H1 (cell line): ENCODE results near the gene VPS41. TPM values are rescaled to one million over a fixed set of nuclear protein-coding genes. Genes with fewer than 3 reads are reported as not detected.

Experiments used
- CTCF ChIA-PET: fragments of 300-600 bp; sonication (Branson Sonifier 250); formaldehyde crosslinking; loops from one replicate; lab custom pipeline; 2021; ENCODE audit not compliant: partially characterized antibody; lab: Charles Lee
- POLR2A ChIA-PET: fragments of 300-600 bp; sonication (Branson Sonifier 250); formaldehyde crosslinking; loops from one replicate; lab custom pipeline; 2021; ENCODE audit warnings: inconsistent platforms; ENCODE audit not compliant: partially characterized antibody; lab: Charles Lee
- DNase-seq, 2 experiments: peaks; one replicate each; pipeline versions ENCODE4 v3.0.0 to v3.0.0-alpha.2; 2010 to 2022; ENCODE audit warnings: low spot score in 2 of 2, low read depth in 1 of 2, mixed read lengths in 1 of 2
- FAIRE-seq: peaks from 2 replicates; lab custom pipeline; 2011; peaks lifted over from hg19 to GRCh38; lab: Jason Lieb, UNC
- H2AFZ ChIP-seq: 2 replicates; pipeline ENCODE4 v1.8.1; 2012; ENCODE audit warnings: low read length, inconsistent platforms
- H2AK5ac ChIP-seq: 2 replicates; pipeline ENCODE4 v1.6.1; 2013; ENCODE audit warnings: low read depth, low read length
- H2BK120ac ChIP-seq: replicated peaks from 2 replicates; pipeline ENCODE3; 2013; ENCODE audit warnings: low read depth, low read length, inconsistent platforms
- H2BK12ac ChIP-seq: 2 replicates; pipeline ENCODE4 v1.6.1; 2013; ENCODE audit warnings: low read depth, low read length
- H2BK15ac ChIP-seq: 2 replicates; pipeline ENCODE4 v1.6.1; 2013; ENCODE audit warnings: low read length
- H2BK20ac ChIP-seq: 2 replicates; pipeline ENCODE4 v1.6.1; 2013; ENCODE audit warnings: low read length
- H2BK5ac ChIP-seq: 2 replicates; pipeline ENCODE4 v1.6.1; 2013; ENCODE audit warnings: low read depth, low read length
- H3K14ac ChIP-seq: 2 replicates; pipeline ENCODE4 v1.6.1; 2013; ENCODE audit warnings: inconsistent platforms; ENCODE audit not compliant: insufficient read length
- H3K18ac ChIP-seq: 2 replicates; pipeline ENCODE4 v1.6.1; 2013; ENCODE audit warnings: low read length; ENCODE audit errors: extremely low read depth
- H3K23ac ChIP-seq: 2 replicates; pipeline ENCODE4 v1.6.1; 2013; ENCODE audit warnings: inconsistent platforms; ENCODE audit not compliant: insufficient read length
- H3K23me2 ChIP-seq: 2 replicates; pipeline ENCODE4 v1.6.1; 2013; ENCODE audit warnings: low read depth, low read length
- H3K27ac ChIP-seq: 2 replicates; pipeline ENCODE4 v1.6.1; 2011; ENCODE audit warnings: low read depth, low read length, inconsistent platforms
- H3K27me3 ChIP-seq, 4 experiments: replicated peaks in 1 of 4; 1 replicate in 1 of 4; 2 replicates in 3 of 4; pipeline versions ENCODE4 v1.6.1 to v1.8.1; 2011 to 2013; ENCODE audit warnings: low read length in 3 of 4, mild to moderate bottlenecking in 3 of 4, inconsistent platforms in 2 of 4, mixed read lengths in 2 of 4, moderate library complexity in 1 of 4; ENCODE audit not compliant: control insufficient read depth in 3 of 4, insufficient read depth in 3 of 4; ENCODE audit errors: extremely low read depth in 1 of 4
- H3K36me3 ChIP-seq, 4 experiments: 2 replicates each; pipeline versions ENCODE4 v1.6.1 to v1.8.1; 2011 to 2013; ENCODE audit warnings: mild to moderate bottlenecking in 4 of 4, low read length in 3 of 4, moderate library complexity in 2 of 4, control low read depth in 1 of 4, inconsistent platforms in 1 of 4; ENCODE audit not compliant: insufficient read depth in 4 of 4, control insufficient read depth in 2 of 4
- H3K4ac ChIP-seq: replicated peaks from 2 replicates; pipeline ENCODE3; 2013; ENCODE audit warnings: low read length, low read depth, mixed read lengths, inconsistent platforms; ENCODE audit not compliant: insufficient read length
- H3K4me1 ChIP-seq, 4 experiments: replicated peaks in 1 of 4; 1 replicate in 1 of 4; 2 replicates in 3 of 4; pipeline versions ENCODE4 v1.6.1 to v1.8.1; 2011 to 2013; ENCODE audit warnings: low read length in 3 of 4, inconsistent platforms in 2 of 4, mixed read lengths in 1 of 4; ENCODE audit not compliant: insufficient read depth in 4 of 4, control insufficient read depth in 3 of 4
- H3K4me2 ChIP-seq, 2 experiments: 2 replicates each; pipeline versions ENCODE4 v1.6.1 to v1.8.1; 2011 to 2013; ENCODE audit warnings: low read depth in 2 of 2, low read length in 2 of 2, control low read depth in 1 of 2, inconsistent platforms in 1 of 2, mild to moderate bottlenecking in 1 of 2; ENCODE audit not compliant: insufficient read depth in 1 of 2
- H3K4me3 ChIP-seq, 4 experiments: fragments of 200-600, 300-600 bp in 1 of 4; sonication (generic), shearing (Covaris generic), sonication (Bioruptor Twin) in 1 of 4; 2 replicates each; pipeline versions ENCODE4 v1.5.1 to v1.8.1; 2011 to 2016; ENCODE audit warnings: low read length in 4 of 4, low read depth in 3 of 4, control low read depth in 2 of 4, inconsistent platforms in 2 of 4, mild to moderate bottlenecking in 2 of 4, mixed read lengths in 1 of 4, moderate library complexity in 1 of 4; ENCODE audit not compliant: insufficient read depth in 2 of 4; ENCODE audit errors: extremely low read depth in 1 of 4
- H3K56ac ChIP-seq: replicated peaks from 2 replicates; pipeline ENCODE3; 2013; ENCODE audit warnings: low read depth, mild to moderate bottlenecking, mixed read lengths, low read length, inconsistent platforms; ENCODE audit not compliant: insufficient read length
- H3K79me1 ChIP-seq: 2 replicates; pipeline ENCODE4 v1.6.1; 2013; ENCODE audit warnings: low read depth, low read length, control low read depth
- H3K79me2 ChIP-seq, 2 experiments: 2 replicates each; pipeline versions ENCODE4 v1.6.1 to v1.8.1; 2012 to 2013; ENCODE audit warnings: low read length in 2 of 2, mild to moderate bottlenecking in 2 of 2, inconsistent platforms in 1 of 2; ENCODE audit not compliant: insufficient read depth in 2 of 2, control insufficient read depth in 1 of 2
- H3K9ac ChIP-seq, 4 experiments: replicated peaks in 1 of 4; 1 replicate in 1 of 4; 2 replicates in 3 of 4; pipeline versions ENCODE4 v1.6.1 to v1.8.1; 2011 to 2013; ENCODE audit warnings: low read depth in 3 of 4, low read length in 3 of 4, control low read depth in 2 of 4, mild to moderate bottlenecking in 2 of 4, moderate library complexity in 2 of 4, inconsistent platforms in 1 of 4; ENCODE audit errors: extremely low read depth in 1 of 4
- H3K9me3 ChIP-seq, 2 experiments: 2 replicates each; pipeline versions ENCODE4 v1.6.1 to v1.8.1; 2012 to 2013; ENCODE audit warnings: mild to moderate bottlenecking in 2 of 2, moderate library complexity in 2 of 2, control low read depth in 1 of 2, inconsistent platforms in 1 of 2, low read depth in 1 of 2, low read length in 1 of 2, mixed read lengths in 1 of 2; ENCODE audit not compliant: insufficient read depth in 2 of 2
- H4K20me1 ChIP-seq, 2 experiments: replicated peaks in 1 of 2; 2 replicates each; pipeline versions ENCODE3 to v1.8.1; 2011 to 2013; ENCODE audit warnings: inconsistent platforms in 2 of 2, low read length in 2 of 2, mild to moderate bottlenecking in 1 of 2; ENCODE audit not compliant: insufficient read depth in 2 of 2, control insufficient read depth in 1 of 2
- H4K5ac ChIP-seq: 2 replicates; pipeline ENCODE4 v1.6.1; 2013; ENCODE audit warnings: low read length, low read depth, mixed read lengths, inconsistent platforms; ENCODE audit not compliant: insufficient read length
- H4K8ac ChIP-seq: 2 replicates; pipeline ENCODE4 v1.8.0; 2013; ENCODE audit warnings: mild to moderate bottlenecking, moderate library complexity, low read length, inconsistent platforms; ENCODE audit not compliant: insufficient read depth; ENCODE audit errors: extremely low read depth
- H4K91ac ChIP-seq: replicated peaks from 2 replicates; pipeline ENCODE3; 2013; ENCODE audit warnings: low read length, mixed read lengths, inconsistent platforms; ENCODE audit not compliant: insufficient read length
- CEBPB ChIP-seq: IDR thresholded peaks from 2 replicates; pipeline ENCODE4 v1.6.1; 2012; ENCODE audit warnings: low read depth, low read length
- CREB1 ChIP-seq: IDR thresholded peaks from 2 replicates; pipeline ENCODE4 v1.6.1; 2012; ENCODE audit warnings: inconsistent platforms
- EP300 ChIP-seq, 2 experiments: IDR thresholded peaks; 1 replicate in 1 of 2; 2 replicates in 1 of 2; pipeline ENCODE4 v1.6.1; 2011 to 2012; ENCODE audit warnings: low read depth in 2 of 2, low read length in 2 of 2, mild to moderate bottlenecking in 2 of 2, borderline replicate concordance in 1 of 2, inconsistent platforms in 1 of 2, moderate library complexity in 1 of 2
- MAX ChIP-seq: IDR thresholded peaks from 2 replicates; pipeline ENCODE4 v1.6.1; 2012; ENCODE audit warnings: inconsistent platforms
- POLR2A ChIP-seq, 2 experiments: IDR thresholded peaks; 1 replicate in 1 of 2; 2 replicates in 1 of 2; pipeline ENCODE4 v1.6.1; 2011; ENCODE audit warnings: low read depth in 2 of 2, low read length in 2 of 2, mild to moderate bottlenecking in 2 of 2; ENCODE audit errors: control extremely low read depth in 1 of 2
- RAD21 ChIP-seq, 2 experiments: IDR thresholded peaks in 1 of 2; conservative IDR thresholded peaks in 1 of 2; 2 replicates each; pipeline ENCODE4 v1.6.1; 2011; ENCODE audit warnings: low read depth in 2 of 2, low read length in 2 of 2, improper control_type of control experiment in 1 of 2, inconsistent platforms in 1 of 2, mild to moderate bottlenecking in 1 of 2, moderate library complexity in 1 of 2
- RBBP5 ChIP-seq: IDR thresholded peaks from 2 replicates; pipeline ENCODE4 v1.7.1; 2012; ENCODE audit warnings: low read depth, mild to moderate bottlenecking, inconsistent platforms, low read length, moderate library complexity, borderline replicate concordance
- RFX5 ChIP-seq: IDR thresholded peaks from 2 replicates; pipeline ENCODE4 v1.6.1; 2011; ENCODE audit warnings: low read depth, low read length, improper control_type of control experiment, borderline replicate concordance
- RXRA ChIP-seq: IDR thresholded peaks from 2 replicates; pipeline ENCODE4 v1.6.1; 2011; ENCODE audit warnings: low read depth, mild to moderate bottlenecking, low read length, moderate library complexity; ENCODE audit not compliant: insufficient read depth
- SAP30 ChIP-seq: fragments of 300-600 bp; sonication (generic); IDR thresholded peaks from 2 replicates; pipeline ENCODE4 v1.7.1; 2012; ENCODE audit warnings: low read length, moderate library complexity, mild to moderate bottlenecking, inconsistent platforms; ENCODE audit not compliant: insufficient read depth, insufficient replicate concordance
- SP4 ChIP-seq: IDR thresholded peaks from 2 replicates; pipeline ENCODE4 v1.6.1; 2012; ENCODE audit warnings: low read length, inconsistent platforms
- WGBS, 2 experiments: shearing (Covaris generic) in 1 of 2; methylation state at CpG; one replicate each; pipeline versions ENCODE4 v1.1.6 to v1.1.7; 2013 to 2015; ENCODE audit warnings: low lambda C conversion rate in 2 of 2, mixed read lengths in 2 of 2, inconsistent platforms in 1 of 2, low coverage in 1 of 2, missing lambda C conversion rate in 1 of 2; ENCODE audit not compliant: insufficient replicate concordance in 2 of 2, insufficient coverage in 1 of 2, insufficient read length in 1 of 2; ENCODE audit errors: extremely low coverage in 1 of 2, missing lambda C conversion rate in 1 of 2; 5-methylcytosine and 5-hydroxymethylcytosine counted together
- polyA plus RNA-seq, 7 experiments: library from polyadenylated mRNA; depleted of rRNA in 3 of 7; stranded (reverse) in 5 of 7; unstranded in 2 of 7; fragments of >200 nt in 5 of 7; fragments of 200-250 nt in 2 of 7; gene quantifications; 1 replicate in 5 of 7; 2 replicates in 1 of 7; 4 replicates in 1 of 7; pipeline versions ENCODE4 v1.2.1 to v1.2.3, GENCODE V29; 2011 to 2013; ENCODE audit warnings: missing spikeins in 2 of 7, mixed read lengths in 2 of 7
- total RNA-seq: library from RNA; stranded (reverse); fragmentation: NEBNext Ultra II Directional; extraction: Animal tissue kit (Norgen Biotek cat#: 25700); gene quantifications from 2 replicates; pipeline ENCODE4 v1.2.1, GENCODE V29; 2021
- TF ChIP-seq, protein P1 (sequence below): IDR thresholded peaks from 2 replicates; pipeline ENCODE4 v1.6.1; 2012; ENCODE audit warnings: low read length, inconsistent platforms

The VPS41 gene
- total and polyA plus RNA-seq, 2 of the 8 experiments (the other 6 are each of a cell fraction or from before 2014, with no cell fraction given), result 10.7 to 63.3 TPM

DNA sequence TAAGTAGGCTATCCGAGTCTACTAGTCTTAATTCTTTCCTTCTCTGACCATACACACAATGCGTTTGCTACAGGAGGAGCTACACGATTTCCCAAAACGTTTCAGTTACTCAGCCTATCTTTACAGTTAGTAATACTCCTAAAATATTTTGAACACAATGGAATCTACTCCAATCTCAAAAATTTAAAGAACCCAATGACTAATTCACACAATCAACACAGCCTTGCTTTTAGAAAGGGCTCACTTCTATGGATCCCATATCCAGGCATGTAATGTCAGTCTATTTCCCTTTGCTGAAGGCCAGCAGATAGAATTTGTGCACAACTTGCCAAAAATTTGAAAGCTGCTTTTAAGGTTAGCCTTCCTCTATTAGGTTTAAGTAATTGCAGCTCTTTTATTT, 107.2 kb downstream of the VPS41 start:
- Histone ChIP-seq H2BK120ac (no peak overlapping the region), H3K27ac (no peak overlapping the region), H2BK12ac (no peak overlapping the region), H3K4me1 (peaks cover 0 to 6% (median 3%) of the 10 kb centered on the region in 4 experiments; a peak in 6 of 7 replicates), H3K79me2 (no peaks in the 10 kb centered on the region), H2BK15ac (no peak overlapping the region), H2BK5ac (no peak overlapping the region), H3K36me3 (no peaks in the 10 kb centered on the region), H2AFZ (no peak overlapping the region), H3K27me3 (no peaks in the 10 kb centered on the region), H3K9me3 (no peaks in the 10 kb centered on the region), H3K79me1 (no peaks in the 10 kb centered on the region), H3K4me3 (no peak overlapping the region), H4K5ac (no peak overlapping the region), H3K4me2 (no peak overlapping the region), H3K18ac (no peak overlapping the region), H3K14ac (no peak overlapping the region), H4K20me1 (no peaks in the 10 kb centered on the region), H3K23me2 (no peaks in the 10 kb centered on the region), H3K4ac (no peak overlapping the region), H2AK5ac (no peak overlapping the region), H3K9ac (no peak overlapping the region), H4K91ac (no peak overlapping the region), H4K8ac (no peak overlapping the region), H2BK20ac (no peak overlapping the region), H3K56ac (no peak overlapping the region), H3K23ac (no peak overlapping the region)
- POLR2A ChIA-PET, result no interaction called here
- DNase-seq (no peak), FAIRE-seq (no peak)
- 65% methylated on average over 4 of the region's 4 CpGs; no CpG with 5 or more reads in 1 of the 2 experiments for WGBS, 2 experiments
- CTCF ChIA-PET, result interaction anchor here (0.6 to 1.1 kb wide), 3 partner anchors 244 to 509 kb away, joined by 3 read pairs; no protein-coding TSS in a partner anchor
- TF ChIP-seq POLR2A (IDR thresholded peaks at IDR 0.05; ENCODE audit: control extremely low read depth in 1 of 2, low read depth in 2 of 2, low read length in 2 of 2), result no peak
- TF ChIP-seq, protein P1, sequence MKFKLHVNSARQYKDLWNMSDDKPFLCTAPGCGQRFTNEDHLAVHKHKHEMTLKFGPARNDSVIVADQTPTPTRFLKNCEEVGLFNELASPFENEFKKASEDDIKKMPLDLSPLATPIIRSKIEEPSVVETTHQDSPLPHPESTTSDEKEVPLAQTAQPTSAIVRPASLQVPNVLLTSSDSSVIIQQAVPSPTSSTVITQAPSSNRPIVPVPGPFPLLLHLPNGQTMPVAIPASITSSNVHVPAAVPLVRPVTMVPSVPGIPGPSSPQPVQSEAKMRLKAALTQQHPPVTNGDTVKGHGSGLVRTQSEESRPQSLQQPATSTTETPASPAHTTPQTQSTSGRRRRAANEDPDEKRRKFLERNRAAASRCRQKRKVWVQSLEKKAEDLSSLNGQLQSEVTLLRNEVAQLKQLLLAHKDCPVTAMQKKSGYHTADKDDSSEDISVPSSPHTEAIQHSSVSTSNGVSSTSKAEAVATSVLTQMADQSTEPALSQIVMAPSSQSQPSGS, result no peak
- no peak for TF ChIP-seq RFX5
- TF ChIP-seq RAD21 (IDR thresholded peaks at IDR 0.05 in 1 of 2, conservative IDR thresholded peaks at IDR 0.05 in 1 of 2; ENCODE audit: low read depth in 2 of 2, low read length in 2 of 2), result no peak
- no peak for TF ChIP-seq EP300 (IDR thresholded peaks at IDR 0.05; ENCODE audit: borderline replicate concordance in 1 of 2, low read depth in 2 of 2, low read length in 2 of 2)
- TF ChIP-seq CEBPB, result no peak
- TF ChIP-seq SAP30, result no peak
- TF ChIP-seq RBBP5, result no peak
- TF ChIP-seq MAX, result no peak
- no peak for TF ChIP-seq CREB1
- no peak for TF ChIP-seq RXRA
- no peak for TF ChIP-seq SP4
